ENCODE results near the gene CD40. TPM values are rescaled to one million over a fixed set of nuclear protein-coding genes. Genes with fewer than 3 reads are reported as not detected.

Gene CD40
- polyA plus RNA-seq, 2 of the 4 experiments (the other 2 are of a cell fraction) = 4.9 to 5.2 TPM

GRCh38 chr20:46157625-46158024 lies 39.5 kb downstream of the CD40 start:
- FAIRE-seq = no peak
- H3K27ac ChIP-seq = no peak overlapping the region
- CTCF ChIA-PET = interaction anchor here (1.0 to 3.9 kb wide), 9 partner anchors 9 to 170 kb away, joined by 3 to 13 read pairs (median 5); no protein-coding TSS in a partner anchor
- no peaks in the 10 kb centered on the region for H3K4me1 ChIP-seq
- DNase-seq (ENCODE audit: low read depth in 1 of 2, low spot score in 1 of 2) = no peak
- H3K4me2 ChIP-seq = no peak overlapping the region
- POLR2A ChIA-PET = no interaction called here
- H3K9me3 ChIP-seq = no peaks in the 10 kb centered on the region
- no peak overlapping the region for H3K4me3 ChIP-seq
- TF ChIP-seq HOXB13 (CRISPR knock-in tag; IDR thresholded peaks at IDR 0.05; ENCODE audit: low read depth) (no peak), ZC3H11A (IDR thresholded peaks at IDR 0.05) (no peak), FOSL2 (IDR thresholded peaks at IDR 0.05) (no peak), FOSL2 (CRISPR knock-in tag; IDR thresholded peaks at IDR 0.05) (no peak), PHF8 (IDR thresholded peaks at IDR 0.05; ENCODE audit: borderline replicate concordance, low read depth) (no peak), HOXA7 (CRISPR knock-in tag; IDR thresholded peaks at IDR 0.05) (no peak), REST (IDR thresholded peaks at IDR 0.05) (no peak)
- no peak for ATAC-seq
- 31% methylated on average over 5 of the region's 7 CpGs for WGBS (ENCODE audit: missing lambda C conversion rate)

- no peak for ATAC-seq
- WGBS (ENCODE audit: missing lambda C conversion rate) = 15% methylated on average over 5 of the region's 5 CpGs
- Histone ChIP-seq H3K9me3 (no peaks in the 10 kb centered on the region), H3K4me1 (no peaks in the 10 kb centered on the region), H3K4me2 (no peak overlapping the region), H3K27ac (no peak overlapping the region), H3K4me3 (no peak overlapping the region)
- ChIA-PET POLR2A (no interaction called here), CTCF (interaction anchor here (1.0 to 3.9 kb wide), 5 partner anchors 8 to 145 kb away, joined by 3 to 13 read pairs (median 3); no protein-coding TSS in a partner anchor)
- no peak for FAIRE-seq
- no peak for DNase-seq (ENCODE audit: low read depth in 1 of 2, low spot score in 1 of 2)
- TF ChIP-seq MAFK (IDR thresholded peaks at IDR 0.05; ENCODE audit: partially characterized antibody) = no peak
- no peak for TF ChIP-seq FOSB (CRISPR knock-in tag; IDR thresholded peaks at IDR 0.05)
- TF ChIP-seq ZFP36 (IDR thresholded peaks at IDR 0.05; ENCODE audit: borderline replicate concordance, partially characterized antibody) = no peak
- no peak for TF ChIP-seq RAD21 (conservative IDR thresholded peaks at IDR 0.05 in 1 of 2, IDR thresholded peaks at IDR 0.05 in 1 of 2)
- TF ChIP-seq RCOR1 (IDR thresholded peaks at IDR 0.05; ENCODE audit: low read depth, low read length) = no peak
- no peak for TF ChIP-seq CBX8 (IDR thresholded peaks at IDR 0.05)
- no peak for TF ChIP-seq PBX3 (IDR thresholded peaks at IDR 0.05)
Measured at GRCh38 chr20:46158476-46158987, 40.4 kb downstream of the CD40 start.

- Histone ChIP-seq H3K4me1 (no peaks in the 10 kb centered on the region), H3K27ac (no peak overlapping the region)
Measured at GRCh38 chr20:46159101-46159897, 41.2 kb downstream of the CD40 start.

More at GRCh38 chr20:46159101-46159897, 41.2 kb downstream of the CD40 start:
- FAIRE-seq = no peak
- Histone ChIP-seq H3K9me3 (no peaks in the 10 kb centered on the region), H3K4me3 (no peak overlapping the region), H3K4me2 (no peak overlapping the region)
- ChIA-PET POLR2A (no interaction called here), CTCF (interaction anchor here (1.0 to 3.9 kb wide), 5 partner anchors 16 to 146 kb away, joined by 3 to 13 read pairs (median 8); no protein-coding TSS in a partner anchor)
- WGBS (ENCODE audit: missing lambda C conversion rate) = 20% methylated on average over 7 of the region's 7 CpGs
- TF ChIP-seq SMC3 (IDR thresholded peaks at IDR 0.05) (no peak), MYC (IDR thresholded peaks at IDR 0.05; ENCODE audit: borderline replicate concordance, low read length) (no peak), E2F6 (IDR thresholded peaks at IDR 0.05; ENCODE audit: borderline replicate concordance, low read depth) (no peak), ESRRA (IDR thresholded peaks at IDR 0.05; ENCODE audit: borderline replicate concordance, low read length) (no peak), HOXB5 (CRISPR knock-in tag; IDR thresholded peaks at IDR 0.05) (no peak), NR3C1 (IDR thresholded peaks at IDR 0.05) (no peak), POLR2A (IDR thresholded peaks at IDR 0.05; ENCODE audit: low read length) (no peak), POLR2AphosphoS2 (conservative IDR thresholded peaks at IDR 0.05; ENCODE audit: low read length) (no peak), ZFP36 (IDR thresholded peaks at IDR 0.05; ENCODE audit: borderline replicate concordance, partially characterized antibody) (no peak), HMGXB4 (CRISPR knock-in tag; IDR thresholded peaks at IDR 0.05; ENCODE audit: borderline replicate concordance) (no peak), MAFK (IDR thresholded peaks at IDR 0.05; ENCODE audit: partially characterized antibody) (no peak), ZNF302 (CRISPR knock-in tag; IDR thresholded peaks at IDR 0.05) (no peak), RCOR1 (IDR thresholded peaks at IDR 0.05; ENCODE audit: low read depth, low read length) (no peak)
- DNase-seq (ENCODE audit: low read depth in 1 of 2, low spot score in 1 of 2) = no peak
- no peak for ATAC-seq

Data from A549 (cell line).